Measurements from ENCODE around the gene SCAMP1.

- TF ChIP-seq CTCF (IDR thresholded peaks at IDR 0.05) (no peak), POLR2A (IDR thresholded peaks at IDR 0.05) (no peak)
These were observed 69.0 kb downstream of the SCAMP1 start for GRCh38 chr5:78429332-78429980.
